ENCODE measurements around the gene PPM1K. TPM values are rescaled to one million over a fixed set of nuclear protein-coding genes. Genes with fewer than 3 reads are reported as not detected.

The PPM1K gene
- total RNA-seq, 1 donor from 2014 or later: 43.8 TPM

- Mint-ChIP-seq H3K9me3 (peaks cover 15% of the 10 kb centered on the region), H3K4me1 (peaks cover 6% of the 10 kb centered on the region), H3K27me3 (peaks cover 9% of the 10 kb centered on the region), H3K27ac (no peak overlapping the region), H3K4me3 (peak overlapping the region; percentile 29), H3K36me3 (ENCODE audit: low read depth) (no peaks in the 10 kb centered on the region)
- intact Hi-C loops (cut with micrococcal nuclease): loop anchor here (1.0 to 5.0 kb wide), 3 partner anchors 63 to 296 kb away; partner anchors contain the start of gene PPM1K
- DNase-seq: peak; percentile 74
Measured at GRCh38 chr4:88219099-88219498, 65.3 kb downstream of the PPM1K start.

DNA sequence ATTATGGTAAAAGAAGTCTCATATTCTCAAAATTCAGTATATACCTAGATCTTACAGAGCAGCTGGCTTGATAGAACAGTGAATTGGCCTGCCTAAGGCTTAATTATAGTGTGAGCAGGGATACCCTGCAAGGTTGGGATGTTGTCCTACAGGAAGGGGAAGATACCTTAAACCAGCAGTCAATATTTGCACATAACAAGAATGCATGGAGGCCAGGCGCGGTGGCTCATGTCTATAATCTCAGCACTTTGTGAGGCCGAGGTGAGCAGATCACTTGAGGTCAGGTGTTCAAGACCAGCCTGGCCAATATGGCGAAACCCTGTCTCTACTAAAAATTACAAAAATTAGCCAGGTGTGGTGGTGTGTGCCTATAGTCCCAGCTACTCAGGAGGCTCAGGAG lies 67.2 kb downstream of the PPM1K start:
- Mint-ChIP-seq H3K4me1 (peaks cover 10% of the 10 kb centered on the region), H3K36me3 (ENCODE audit: low read depth) (no peaks in the 10 kb centered on the region), H3K4me3 (no peak overlapping the region), H3K9me3 (peaks cover 5% of the 10 kb centered on the region), H3K27me3 (peaks cover 13% of the 10 kb centered on the region), H3K27ac (no peak overlapping the region)
- DNase-seq: no peak
- intact Hi-C loops (cut with micrococcal nuclease): loop anchor here (5.0 kb wide), 2 partner anchors 65 to 155 kb away; partner anchors contain the start of gene PPM1K

- H3K4me3 Mint-ChIP-seq: no peak overlapping the region
- peaks cover 11% of the 10 kb centered on the region for H3K4me1 Mint-ChIP-seq
- no peaks in the 10 kb centered on the region for H3K36me3 Mint-ChIP-seq (ENCODE audit: low read depth)
- H3K27me3 Mint-ChIP-seq: peaks cover 13% of the 10 kb centered on the region
- no peak for DNase-seq
- H3K9me3 Mint-ChIP-seq: peaks cover 3% of the 10 kb centered on the region
- intact Hi-C loops (cut with micrococcal nuclease): loop anchor here (5.0 kb wide), 2 partner anchors 66 to 156 kb away; partner anchors contain the start of gene PPM1K
- H3K27ac Mint-ChIP-seq: no peak overlapping the region
Measured at GRCh38 chr4:88216395-88216794, 68.0 kb downstream of the PPM1K start.

- intact Hi-C loops (cut with micrococcal nuclease): loop anchor here (5.0 kb wide), 2 partner anchors 67 to 157 kb away; partner anchors contain the start of gene PPM1K
- DNase-seq: no peak
- H3K9me3 Mint-ChIP-seq: no peaks in the 10 kb centered on the region
- no peak overlapping the region for H3K27ac Mint-ChIP-seq
- no peaks in the 10 kb centered on the region for H3K36me3 Mint-ChIP-seq (ENCODE audit: low read depth)
- no peak overlapping the region for H3K4me3 Mint-ChIP-seq
- H3K4me1 Mint-ChIP-seq: peaks cover 11% of the 10 kb centered on the region
- H3K27me3 Mint-ChIP-seq: peaks cover 15% of the 10 kb centered on the region
Measured at GRCh38 chr4:88215351-88215750, 69.0 kb downstream of the PPM1K start.

DNA sequence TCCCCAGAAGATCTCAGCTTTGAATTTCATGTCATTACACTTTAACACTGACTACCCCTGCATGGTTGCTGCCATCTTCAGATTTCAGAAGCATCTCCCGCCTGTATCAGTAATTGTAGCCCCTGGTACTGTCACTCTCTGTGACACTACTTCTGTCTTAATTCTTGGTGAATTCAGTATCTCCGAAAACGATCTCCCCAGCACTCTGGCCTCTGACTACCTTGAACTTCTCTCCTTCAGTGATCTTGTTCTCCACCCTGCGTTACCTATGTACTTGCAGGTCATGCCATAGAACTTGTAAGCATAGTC lies 72.2 kb downstream of the PPM1K start:
- H3K4me3 Mint-ChIP-seq: no peak overlapping the region
- DNase-seq: no peak
- intact Hi-C loops (cut with micrococcal nuclease): loop anchor here (1.0 to 2.0 kb wide), 5 partner anchors 179 to 533 kb away; no protein-coding TSS in a partner anchor
- H3K36me3 Mint-ChIP-seq (ENCODE audit: low read depth): no peaks in the 10 kb centered on the region
- H3K27ac Mint-ChIP-seq: no peak overlapping the region
- no peaks in the 10 kb centered on the region for H3K9me3 Mint-ChIP-seq
- H3K4me1 Mint-ChIP-seq: peaks cover 5% of the 10 kb centered on the region
- H3K27me3 Mint-ChIP-seq: peaks cover 13% of the 10 kb centered on the region

DNA sequence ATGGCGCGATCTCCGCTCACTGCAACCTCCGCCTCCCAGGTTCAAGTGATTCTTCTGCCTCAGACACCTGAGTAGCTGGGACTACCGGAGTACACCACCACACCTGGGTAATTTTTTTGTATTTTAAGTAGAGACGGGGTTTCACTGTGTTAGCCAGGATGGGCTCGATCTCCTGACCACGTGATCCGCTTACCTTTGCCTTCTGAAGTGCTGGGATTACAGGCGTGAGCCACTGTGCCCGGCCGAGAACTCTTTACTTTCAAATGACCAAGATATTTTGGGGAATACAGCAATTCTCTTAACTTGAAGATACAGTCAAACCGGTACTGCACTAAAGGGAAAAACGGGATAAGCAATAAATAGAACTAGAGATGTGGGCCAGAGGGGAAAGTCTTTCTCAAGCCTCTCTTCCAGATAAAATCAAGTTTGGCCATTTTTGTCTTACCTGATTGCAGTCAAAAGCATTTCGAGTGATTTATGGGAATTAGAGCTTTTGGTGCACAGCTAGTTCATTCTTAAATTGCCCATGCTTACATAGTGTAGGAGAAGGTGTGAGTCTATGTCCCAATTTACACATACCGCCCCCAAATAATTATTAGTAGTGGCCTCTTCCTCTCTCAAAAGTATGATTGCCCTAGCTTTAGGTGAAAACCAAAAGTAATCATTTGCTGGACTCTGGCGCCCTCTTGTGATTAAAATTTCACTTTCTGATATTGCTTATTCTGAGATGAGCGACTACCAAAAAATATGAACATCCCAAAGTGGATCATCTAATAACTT lies 72.7 kb downstream of the PPM1K start:
- intact Hi-C loops (cut with micrococcal nuclease): loop anchor here (1.0 to 2.0 kb wide), 5 partner anchors 178 to 533 kb away; no protein-coding TSS in a partner anchor
- Mint-ChIP-seq H3K27me3 (peaks cover 13% of the 10 kb centered on the region), H3K36me3 (ENCODE audit: low read depth) (no peaks in the 10 kb centered on the region), H3K4me3 (no peak overlapping the region), H3K27ac (no peak overlapping the region), H3K9me3 (no peaks in the 10 kb centered on the region), H3K4me1 (peaks cover 5% of the 10 kb centered on the region)
- peak; percentile 89 for DNase-seq

DNA sequence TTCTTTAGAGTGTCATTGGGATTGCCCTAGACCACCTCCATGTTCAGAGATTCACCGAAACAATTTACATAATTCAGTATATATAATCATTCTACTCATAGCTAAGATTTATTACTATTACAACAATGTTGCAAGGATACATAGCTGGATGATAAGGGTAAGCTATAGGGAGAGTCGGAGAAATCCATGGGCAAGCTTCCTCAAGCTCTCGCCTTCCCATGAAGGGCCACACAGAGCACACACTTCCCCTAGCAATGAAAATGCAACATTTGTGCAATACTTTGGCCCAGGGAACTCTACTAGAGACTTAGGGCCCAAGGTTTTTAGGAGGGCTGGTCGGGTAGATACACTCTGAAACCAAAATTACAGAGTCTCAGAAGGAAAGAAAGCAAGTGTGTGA lies 76.2 kb downstream of the PPM1K start:
- no peaks in the 10 kb centered on the region for H3K9me3 Mint-ChIP-seq
- H3K36me3 Mint-ChIP-seq (ENCODE audit: low read depth): no peaks in the 10 kb centered on the region
- DNase-seq: no peak
- no peak overlapping the region for H3K27ac Mint-ChIP-seq
- peaks cover 9% of the 10 kb centered on the region for H3K27me3 Mint-ChIP-seq
- no peak overlapping the region for H3K4me3 Mint-ChIP-seq
- H3K4me1 Mint-ChIP-seq: peaks cover 5% of the 10 kb centered on the region
- intact Hi-C loops (cut with micrococcal nuclease): no loop called here

Other genes with a start within 250 kb of the PPM1K start
- gene ABCG2, start 125.9 kb downstream of the PPM1K start, total RNA-seq: 0.56 and 0.76 TPM in 2 replicates
- 5.3 and 6.4 TPM in 2 replicates for gene HERC6, start 94.3 kb upstream of the PPM1K start, total RNA-seq
- 18.1 and 19.7 TPM in 2 replicates for gene HERC5, start 172.6 kb upstream of the PPM1K start, total RNA-seq
- gene PYURF, start 239.2 kb upstream of the PPM1K start, total RNA-seq: 54.6 and 57.0 TPM in 2 replicates

All from activated CD4-positive, alpha-beta T cell treated with anti-CD3 and anti-CD28 coated beads, Interleukin-2, amount 10 ng/mL, durations not matched to agents 24 days and 14 days (primary cell).